HG02973 (cell line): ENCODE results near the gene ARHGEF17.

Experiments used
- ATAC-seq: cut with Tn5 transposase; IDR thresholded peaks from one replicate; pipeline ENCODE4 v1.9.1; 2021; ENCODE audit warnings: moderate library complexity; ENCODE audit not compliant: unreplicated experiment

Gene ARHGEF17

GRCh38 chr11:73391665-73392064, 83.6 kb downstream of the ARHGEF17 start:
- no peak for ATAC-seq

- no peak for ATAC-seq
These were observed 84.3 kb downstream of the ARHGEF17 start for GRCh38 chr11:73392108-73393010.

- no peak for ATAC-seq
These were observed 84.9 kb downstream of the ARHGEF17 start for GRCh38 chr11:73393011-73393380.

GRCh38 chr11:73393479-73394415, 85.7 kb downstream of the ARHGEF17 start:
- ATAC-seq, result no peak

GRCh38 chr11:73394416-73395296, 86.6 kb downstream of the ARHGEF17 start:
- no peak for ATAC-seq

- no peak for ATAC-seq
These were observed 87.5 kb downstream of the ARHGEF17 start for GRCh38 chr11:73395297-73396208.

- ATAC-seq, result no peak
These were observed 88.3 kb downstream of the ARHGEF17 start for GRCh38 chr11:73396251-73396930.

- ATAC-seq, result no peak
These were observed 88.9 kb downstream of the ARHGEF17 start for GRCh38 chr11:73396985-73397384.

- ATAC-seq, result no peak
These were observed 89.5 kb downstream of the ARHGEF17 start for GRCh38 chr11:73397468-73398131.

GRCh38 chr11:73398132-73398526, 90.1 kb downstream of the ARHGEF17 start:
- no peak for ATAC-seq

- no peak for ATAC-seq
These were observed 90.6 kb downstream of the ARHGEF17 start for GRCh38 chr11:73398721-73399120.

GRCh38 chr11:73399159-73399590, 91.1 kb downstream of the ARHGEF17 start:
- no peak for ATAC-seq

GRCh38 chr11:73399636-73400035, 91.6 kb downstream of the ARHGEF17 start:
- no peak for ATAC-seq

GRCh38 chr11:73400293-73400692, 92.2 kb downstream of the ARHGEF17 start:
- ATAC-seq, result no peak

- no peak for ATAC-seq
These were observed 93.3 kb downstream of the ARHGEF17 start for GRCh38 chr11:73401217-73401923.

GRCh38 chr11:73401924-73402833, 94.1 kb downstream of the ARHGEF17 start:
- no peak for ATAC-seq

GRCh38 chr11:73402834-73403185, 94.7 kb downstream of the ARHGEF17 start:
- ATAC-seq, result no peak
